Fibroblast of skin of abdomen (primary cell): ENCODE measurements around the gene TSC22D1.
"Not testable (repeated sequence)": the region's sequence is repeated elsewhere in the genome, so short reads cannot be mapped to it uniquely, and the experiment has no call there.

Experiments
- DNase-seq: peaks from one replicate; pipeline ENCODE4 v3.0.0-alpha.2; 2013

TSC22D1 gene

DNA sequence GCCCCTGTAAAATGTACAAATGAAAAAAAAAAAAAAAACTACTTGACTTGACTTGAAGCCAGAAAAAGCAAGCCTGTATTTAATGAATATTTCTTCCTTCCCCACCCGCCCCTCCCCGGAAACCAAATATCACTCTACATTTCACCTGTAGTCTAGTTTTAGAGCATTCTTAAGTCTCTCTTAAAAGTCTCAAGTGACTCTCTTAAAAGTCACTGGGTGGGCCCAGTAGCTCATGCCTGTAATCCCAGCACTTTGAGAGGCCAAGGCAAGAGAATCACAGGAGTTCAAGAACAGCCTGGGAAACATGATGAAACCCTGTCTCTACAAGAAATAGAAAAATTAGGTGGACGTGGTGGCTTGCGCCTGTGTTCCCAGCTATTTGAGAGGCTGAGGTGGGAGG, 72.0 kb downstream of the TSC22D1 start:
- no peak for DNase-seq

DNA sequence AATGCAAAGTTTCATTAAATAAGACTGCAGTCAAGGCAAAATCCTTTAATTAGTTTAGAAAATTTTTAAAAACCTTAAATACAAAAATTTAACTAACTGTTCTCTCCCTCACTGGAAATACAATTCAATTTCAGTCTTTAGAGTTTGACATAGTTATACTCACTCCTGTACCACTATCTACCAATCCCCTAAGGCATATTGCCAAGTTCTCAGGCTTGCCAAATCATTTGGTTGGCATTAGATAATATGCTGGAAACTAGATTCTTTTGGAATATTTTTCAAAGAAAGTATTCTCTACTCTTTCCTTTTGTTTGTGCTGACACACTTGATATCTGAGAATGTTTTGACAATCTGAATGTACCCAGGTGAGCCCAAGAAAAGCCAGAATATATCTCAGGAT, 77.2 kb downstream of the TSC22D1 start:
- no peak for DNase-seq

DNA sequence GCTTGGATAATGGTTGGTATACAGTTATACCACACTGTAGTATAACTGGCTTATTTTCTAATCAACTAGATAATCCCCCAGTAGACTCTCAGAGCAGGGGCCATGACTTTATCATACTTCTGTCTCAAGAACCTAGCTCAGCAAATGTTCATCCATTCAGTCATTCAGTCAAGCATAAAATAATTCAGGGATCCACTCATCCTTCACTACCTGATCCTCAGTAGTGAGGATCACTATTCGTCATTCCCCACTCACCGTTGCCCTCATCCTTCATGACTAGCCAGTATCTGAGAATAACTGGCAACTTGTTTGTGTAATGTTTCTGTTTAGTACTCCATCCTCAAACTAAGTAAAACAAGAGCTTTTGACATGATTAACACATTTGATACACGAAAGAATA, 77.6 kb downstream of the TSC22D1 start:
- DNase-seq = no peak

DNA sequence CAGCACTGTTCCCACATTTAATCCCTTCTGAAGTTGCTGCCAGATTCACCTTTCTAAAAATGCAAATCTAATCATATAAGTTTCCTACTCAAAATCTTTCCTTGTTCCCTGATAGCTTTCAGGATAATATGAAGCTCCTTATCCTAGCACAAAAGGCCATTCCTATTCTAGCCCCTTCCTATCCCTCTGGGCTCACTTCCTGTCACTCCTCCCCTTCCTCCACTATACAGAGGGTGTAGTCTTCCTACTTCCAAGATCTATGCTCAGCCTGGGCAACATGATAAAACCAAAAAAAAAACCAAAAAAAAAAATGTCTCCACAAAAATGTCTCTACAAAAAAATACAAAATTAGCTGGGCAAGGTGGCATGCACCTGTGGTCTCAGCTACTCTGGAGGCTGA, 78.3 kb downstream of the TSC22D1 start:
- DNase-seq = no peak

DNA sequence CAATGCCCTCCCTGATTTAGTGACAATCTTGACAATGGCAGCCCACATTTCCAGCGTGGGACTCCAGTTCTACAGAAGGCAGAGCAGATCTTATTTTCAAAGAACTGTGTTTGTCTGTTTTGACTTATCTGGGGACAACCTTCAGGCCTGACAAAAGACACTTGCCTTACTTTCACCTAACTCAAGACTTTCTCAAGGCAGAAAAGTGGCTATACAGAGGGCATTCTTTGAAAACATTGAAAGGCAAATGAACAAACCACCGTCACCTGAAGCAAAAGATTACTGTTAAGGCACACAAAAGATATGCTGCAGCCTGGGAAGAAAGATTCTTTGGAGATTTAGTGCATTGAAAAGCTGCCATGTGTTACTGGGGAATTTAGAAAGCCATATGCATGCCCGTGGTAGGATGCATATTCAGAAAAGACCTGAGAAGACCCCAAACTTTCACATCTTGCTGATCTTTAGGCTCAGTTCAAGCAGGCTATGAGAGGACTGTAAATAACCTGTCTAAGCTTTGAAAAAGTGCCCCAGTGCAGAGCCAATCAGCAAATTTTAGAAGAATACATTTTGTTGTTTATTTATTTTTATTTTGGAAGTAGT, 82.8 kb downstream of the TSC22D1 start:
- no peak for DNase-seq

DNA sequence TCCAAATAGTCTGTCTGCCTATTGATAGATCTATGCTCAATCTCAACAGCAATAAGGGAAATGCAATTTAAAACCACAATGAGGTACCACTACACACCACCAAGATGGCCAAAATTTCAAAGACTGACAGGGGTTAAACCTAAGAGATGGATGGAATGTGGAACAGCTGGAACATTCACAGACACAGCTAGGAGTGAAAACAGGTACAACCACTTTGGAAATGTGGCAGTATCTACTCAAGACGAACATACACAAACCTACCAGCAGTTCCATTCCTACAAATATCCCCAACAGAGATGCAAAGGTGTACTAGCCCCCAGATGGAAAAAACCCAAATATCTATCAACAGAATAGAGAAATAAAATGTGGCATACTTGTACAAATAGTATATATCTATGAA, 86.4 kb downstream of the TSC22D1 start:
- no peak for DNase-seq

DNA sequence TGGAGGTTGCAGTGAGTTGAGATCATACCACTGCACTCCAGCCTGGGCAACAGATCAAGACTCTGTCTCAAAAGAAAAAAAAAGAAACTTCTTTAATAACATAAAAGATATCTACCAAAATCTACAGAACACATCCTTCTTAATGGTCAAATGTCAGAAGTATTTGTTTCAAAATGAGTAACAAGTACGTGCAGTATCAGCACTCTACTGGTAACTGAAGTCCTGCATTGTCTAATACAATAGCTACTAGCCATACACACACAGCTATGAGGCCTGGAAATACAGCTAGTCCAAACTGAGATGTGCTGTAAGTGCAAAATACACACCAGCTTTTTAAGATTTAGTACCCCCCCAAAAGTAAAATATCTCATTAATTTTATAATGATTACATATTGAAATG, 88.1 kb downstream of the TSC22D1 start:
- no peak for DNase-seq

DNA sequence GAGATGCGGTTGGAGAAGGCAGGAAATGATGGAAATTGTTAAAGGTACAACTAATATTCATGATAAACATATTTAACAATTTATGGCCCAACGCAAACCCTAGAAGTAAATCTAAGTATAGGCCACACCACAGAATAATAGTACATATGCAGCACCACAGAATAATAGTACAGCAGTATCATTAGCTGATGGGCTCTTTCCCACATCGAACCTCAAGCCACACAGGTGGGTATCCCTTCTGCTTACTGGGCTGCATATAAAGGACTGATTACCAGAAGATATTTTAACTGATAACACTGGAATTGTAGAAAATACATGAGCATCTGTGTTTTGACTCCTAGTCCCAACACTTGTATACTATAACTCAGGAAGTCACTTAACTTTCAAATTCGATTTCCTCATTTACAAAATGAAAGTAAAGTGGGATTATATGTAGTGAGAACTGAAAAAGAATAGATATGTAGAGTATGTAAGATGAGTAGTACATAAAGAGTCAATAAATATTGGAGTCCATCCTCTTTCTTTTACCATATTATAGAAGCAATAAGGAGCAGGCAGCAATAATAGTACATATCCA, 91.5 kb downstream of the TSC22D1 start:
- no peak for DNase-seq

DNA sequence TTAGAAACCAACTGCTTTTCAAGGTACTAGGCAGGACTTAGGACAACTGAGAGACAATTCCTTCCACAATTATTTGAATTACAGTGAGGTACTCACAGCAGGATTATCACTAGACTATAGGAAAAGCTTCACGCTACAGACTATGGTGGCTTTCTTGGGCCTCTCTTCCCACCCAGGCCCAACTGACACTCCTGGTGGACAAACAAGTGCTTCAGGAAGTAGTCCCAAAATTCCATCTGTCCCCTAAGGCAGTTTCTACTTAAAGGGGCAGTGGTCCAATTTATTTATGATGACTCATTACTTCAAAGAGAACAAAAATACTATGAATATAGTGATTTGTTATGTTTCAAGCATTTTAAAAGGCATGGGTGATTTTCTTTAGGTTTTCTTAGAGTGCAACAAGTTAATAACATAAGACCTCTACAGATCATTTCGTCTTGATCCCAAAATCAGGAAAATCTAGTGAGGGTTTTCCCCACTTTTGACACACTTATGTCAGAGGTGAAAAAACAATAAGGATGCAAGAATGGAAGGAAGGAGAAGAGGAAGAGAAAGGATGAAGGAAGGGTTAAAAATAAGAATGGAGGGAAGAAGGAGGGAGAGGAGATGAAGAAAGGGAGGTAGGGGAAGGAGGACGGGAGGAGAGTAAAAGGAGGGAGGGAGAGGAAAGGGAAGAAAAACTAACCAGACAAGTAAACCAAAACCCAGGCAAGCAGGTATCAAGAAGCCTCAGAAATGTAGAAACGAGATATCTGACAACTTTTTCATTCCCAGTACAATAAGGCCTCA, 101.8 kb downstream of the TSC22D1 start:
- no peak for DNase-seq

DNA sequence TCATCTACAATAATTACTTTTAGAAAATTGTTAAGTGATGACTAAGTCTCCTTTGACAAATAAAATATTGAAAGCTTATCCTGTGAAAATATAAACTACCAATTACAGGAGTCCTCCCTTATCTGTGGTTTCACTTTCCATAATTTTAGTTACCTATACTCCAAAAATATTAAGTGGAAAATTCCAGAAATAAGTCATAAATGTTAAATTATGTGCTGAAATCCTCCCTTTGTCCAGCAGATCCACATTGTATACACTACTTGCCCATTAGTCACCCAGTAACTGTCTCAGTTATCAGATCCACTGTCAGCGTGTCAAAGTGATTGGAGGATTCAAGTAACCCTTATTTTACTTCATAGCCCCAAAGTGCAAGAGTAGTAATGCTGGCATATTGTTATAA, 104.4 kb downstream of the TSC22D1 start:
- peak; percentile 46 for DNase-seq

DNA sequence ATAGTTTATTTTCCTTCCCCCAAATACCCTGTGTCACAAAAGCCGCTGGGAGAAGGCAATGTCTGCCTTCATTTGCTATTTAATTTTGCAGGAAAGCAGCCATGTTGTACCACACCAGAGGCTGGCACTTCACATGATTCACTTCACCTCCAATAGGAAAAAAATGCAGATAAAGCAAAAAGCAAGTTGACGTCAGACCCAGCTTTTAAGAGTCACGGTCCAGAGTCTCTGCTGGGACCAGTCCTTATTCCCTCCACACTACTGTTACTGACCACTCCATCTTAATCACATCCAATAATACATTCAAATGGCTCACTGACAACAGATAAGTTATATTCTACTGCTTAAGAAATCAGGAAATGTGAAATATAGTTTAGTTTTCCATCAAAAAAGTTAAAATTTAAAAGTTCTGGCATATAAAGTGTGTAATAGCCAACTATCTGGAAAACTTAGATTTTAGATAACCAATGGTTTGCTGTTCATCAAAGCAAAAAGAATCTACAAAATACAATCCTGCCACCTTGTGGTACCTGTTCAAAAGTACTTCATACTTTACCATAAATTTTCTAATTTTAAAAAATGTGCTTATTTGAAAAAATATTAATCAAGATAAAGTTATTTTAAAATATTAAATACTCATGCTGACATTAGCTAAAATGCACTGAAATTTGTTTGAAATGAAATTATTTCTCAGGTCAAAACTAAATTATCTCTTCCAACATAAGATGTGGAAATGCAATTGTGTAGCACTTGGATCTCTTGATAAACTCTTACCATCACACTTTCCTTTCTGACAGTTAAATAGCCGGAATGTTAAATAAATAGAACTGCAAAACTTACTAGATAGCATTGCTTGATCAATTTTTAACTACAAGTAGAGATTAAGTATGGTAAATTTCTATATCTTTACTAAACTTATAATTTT, 105.2 kb downstream of the TSC22D1 start:
- peak; percentile 12 for DNase-seq

DNA sequence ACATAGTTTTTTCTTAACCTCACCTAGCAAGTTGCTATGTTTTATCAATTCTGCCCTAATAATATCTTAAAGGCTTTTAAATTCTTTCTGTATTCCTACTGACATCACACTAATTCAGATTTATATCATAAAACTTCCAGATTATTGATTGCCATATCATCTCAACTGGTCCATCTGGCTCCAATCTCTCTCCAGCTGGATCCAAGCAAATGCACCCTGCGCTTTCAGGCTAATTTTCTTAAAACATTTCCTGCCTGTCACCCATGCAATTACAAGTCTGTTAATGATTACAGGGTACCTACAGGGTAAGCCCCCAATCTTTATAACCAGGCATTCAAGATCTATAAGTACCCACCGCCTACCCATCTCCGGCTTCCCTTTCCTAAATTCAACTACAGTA, 107.3 kb downstream of the TSC22D1 start:
- DNase-seq = no peak

DNA sequence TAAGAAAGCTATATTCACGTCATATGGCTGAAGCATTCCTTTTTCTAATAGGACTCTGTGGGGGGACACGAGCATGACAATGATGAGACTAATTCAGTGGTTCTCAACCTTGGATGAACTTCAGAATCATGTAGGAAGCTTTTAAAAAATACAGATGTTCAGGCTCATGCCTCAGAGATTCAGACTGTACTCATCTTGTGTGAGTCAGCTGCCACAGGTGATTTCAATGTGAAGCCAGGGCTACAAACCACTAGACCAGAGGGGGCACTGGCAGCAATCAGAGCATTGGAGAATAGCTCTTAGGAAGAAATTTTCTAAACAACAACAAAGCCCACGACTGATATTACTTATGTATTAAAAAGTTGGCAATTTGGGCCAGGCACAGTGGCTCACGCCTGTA, 110.8 kb downstream of the TSC22D1 start:
- peak; percentile 34 for DNase-seq

DNA sequence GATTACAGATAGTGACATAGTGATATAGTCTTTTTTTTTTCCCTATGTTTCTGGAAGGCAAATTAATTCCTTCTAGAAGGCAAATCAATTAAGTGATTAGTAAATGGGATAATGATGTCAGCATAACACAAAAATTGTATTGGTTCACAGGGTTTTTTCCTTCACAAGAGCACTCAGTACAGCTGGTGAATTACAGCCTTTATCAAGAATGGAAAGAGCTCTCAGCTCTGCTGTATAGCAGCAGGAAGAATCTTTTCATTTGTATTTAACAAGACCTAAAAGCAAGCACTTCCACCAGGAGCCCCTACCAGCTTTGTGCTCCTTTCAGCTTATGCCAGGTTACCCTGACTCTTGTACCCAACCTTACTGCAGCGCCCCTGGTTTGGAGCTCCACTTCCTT, 111.7 kb downstream of the TSC22D1 start:
- no peak for DNase-seq

DNA sequence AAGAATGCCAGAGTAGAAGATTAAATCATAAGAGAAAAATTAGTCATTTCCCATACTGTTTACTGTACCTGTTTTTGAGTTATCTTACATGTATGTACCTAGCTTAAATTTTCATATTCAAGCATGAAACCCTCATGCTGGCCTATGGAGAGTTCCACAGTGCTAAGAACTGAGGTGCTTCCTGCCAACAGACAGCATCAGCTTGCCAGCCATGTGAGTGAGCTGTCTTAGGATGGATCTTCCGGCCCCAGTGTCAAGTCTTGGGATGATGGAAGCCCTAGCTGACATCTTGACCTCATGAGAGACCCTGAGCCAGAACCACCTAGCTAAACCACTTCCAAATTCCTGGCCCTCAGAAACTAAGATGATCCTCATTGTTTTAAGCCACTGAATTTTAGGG, 112.4 kb downstream of the TSC22D1 start:
- DNase-seq = no peak

DNA sequence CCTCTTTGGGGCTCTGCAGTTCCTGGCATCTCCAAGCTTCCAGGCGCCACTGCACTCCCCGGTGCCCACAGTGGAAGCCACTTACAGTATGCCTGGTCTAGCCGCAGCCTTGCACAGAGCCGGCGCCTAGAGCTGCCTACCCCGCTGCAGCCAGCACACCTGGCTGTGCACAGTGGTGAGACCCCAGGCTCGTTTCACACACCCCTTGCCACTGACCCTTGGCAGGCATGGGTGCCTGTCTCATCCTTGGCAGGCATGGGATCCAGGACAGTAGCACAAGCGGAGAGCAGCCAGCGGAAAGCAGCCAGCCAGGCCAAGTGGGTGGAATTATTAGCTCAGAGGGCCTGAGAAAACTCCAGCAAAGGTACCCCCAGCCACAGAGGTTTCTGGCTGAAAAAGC, 116.5 kb downstream of the TSC22D1 start:
- no peak for DNase-seq

DNA sequence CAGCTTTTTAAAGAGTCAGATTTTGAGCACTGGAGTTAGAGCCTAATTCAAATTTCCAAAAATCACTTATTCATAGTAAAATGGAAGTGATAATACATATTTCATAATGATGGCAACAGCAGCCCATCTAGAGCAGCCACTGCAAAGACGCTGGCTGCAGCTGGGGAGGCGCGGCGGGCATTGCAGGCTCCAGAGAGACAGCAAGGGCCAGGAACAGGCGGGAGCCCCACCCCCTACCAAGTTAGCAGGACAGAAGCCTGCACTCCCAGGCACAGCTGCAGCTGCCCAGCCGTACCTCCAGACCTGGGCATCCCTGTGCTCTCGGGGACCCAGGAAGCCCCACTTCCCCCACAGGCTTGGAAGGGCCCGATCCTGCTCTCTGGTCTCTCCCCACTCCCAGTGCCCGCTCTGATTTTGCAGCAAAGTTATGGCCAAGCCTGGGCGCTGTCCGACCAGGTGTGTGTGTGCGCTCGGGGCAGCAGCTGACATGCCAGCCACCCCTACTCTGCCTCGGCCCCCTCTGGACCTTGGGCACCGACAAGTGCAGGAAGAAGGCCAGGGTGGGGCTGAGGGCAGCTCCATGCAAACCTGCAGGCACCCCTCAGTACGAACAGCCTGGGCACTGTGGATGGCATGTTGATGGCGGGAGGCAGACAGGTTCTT, 117.7 kb downstream of the TSC22D1 start:
- no peak for DNase-seq

DNA sequence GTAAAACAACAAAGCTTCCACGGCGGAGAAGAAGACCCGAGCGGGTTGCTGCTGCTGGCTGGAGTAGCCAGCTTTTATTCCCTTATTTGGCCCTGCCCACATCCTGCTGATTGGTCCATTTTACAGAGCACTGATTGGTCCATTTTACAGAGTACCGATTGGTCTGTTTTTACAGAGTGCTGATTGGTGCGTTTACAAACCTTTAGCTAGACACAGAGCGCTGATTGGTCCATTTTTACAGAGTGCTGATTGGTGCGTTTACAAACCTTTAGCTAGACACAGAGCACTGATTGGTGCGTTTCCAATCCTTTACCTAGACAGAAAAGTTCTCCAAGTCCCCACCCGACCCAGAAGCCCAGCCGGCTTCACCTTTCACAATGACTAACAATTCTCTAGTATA, 119.9 kb downstream of the TSC22D1 start:
- not testable (repeated sequence) for DNase-seq

DNA sequence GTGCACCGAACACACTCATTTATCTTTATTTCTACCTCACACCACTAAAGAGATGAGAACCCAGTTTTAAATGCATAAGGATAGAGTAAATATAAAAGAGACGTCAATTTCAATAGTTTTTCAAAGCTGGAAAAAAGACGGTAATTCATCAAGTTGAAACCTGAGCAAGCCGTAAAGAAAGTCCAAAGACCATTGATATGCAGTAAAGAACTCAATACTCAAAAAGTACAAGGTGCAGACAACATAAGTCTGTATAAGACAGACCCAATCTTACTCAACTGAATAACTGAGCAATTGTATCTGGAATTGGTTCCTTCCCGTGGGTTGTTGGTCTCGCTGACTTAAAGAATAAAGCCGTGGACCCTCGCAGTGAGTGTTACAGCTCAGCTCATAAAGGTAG, 120.4 kb downstream of the TSC22D1 start:
- no peak for DNase-seq

DNA sequence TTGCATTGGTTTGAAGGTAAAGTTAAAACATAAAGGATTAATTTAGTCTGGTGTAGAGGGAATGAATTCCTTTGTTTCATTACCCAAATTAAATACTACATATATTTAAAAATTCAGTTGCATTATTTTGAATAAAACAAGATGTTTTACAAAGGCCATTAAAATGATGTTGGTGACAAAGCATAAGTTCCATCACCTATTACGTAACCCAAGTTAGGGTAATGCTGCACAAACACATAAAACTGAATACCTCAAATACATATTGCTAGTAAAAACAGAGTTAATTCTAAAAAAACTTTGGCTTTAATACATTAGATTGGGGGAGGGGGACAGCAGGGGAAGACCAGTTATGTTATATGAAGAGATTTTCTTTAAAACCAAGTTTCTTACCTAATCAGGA, 122.2 kb downstream of the TSC22D1 start:
- DNase-seq = no peak

DNA sequence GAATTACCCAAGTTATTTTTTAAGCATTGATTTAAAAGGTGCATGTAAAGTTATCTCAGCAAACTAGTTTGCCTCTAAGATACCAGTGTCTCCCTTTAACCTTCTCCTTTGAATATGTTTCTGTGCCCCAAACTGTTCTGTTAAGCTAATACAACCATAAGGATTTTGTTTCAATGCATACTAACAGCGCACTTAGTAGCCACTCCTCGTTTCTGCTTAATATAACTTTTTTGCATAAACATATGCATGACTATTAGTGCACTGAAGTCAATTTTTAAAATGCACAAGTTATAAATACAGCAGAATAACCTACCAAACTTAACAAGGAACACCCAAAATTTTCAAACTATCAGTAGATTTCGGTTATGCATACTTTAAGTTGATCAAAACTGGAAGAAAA, 123.1 kb downstream of the TSC22D1 start:
- DNase-seq = no peak

DNA sequence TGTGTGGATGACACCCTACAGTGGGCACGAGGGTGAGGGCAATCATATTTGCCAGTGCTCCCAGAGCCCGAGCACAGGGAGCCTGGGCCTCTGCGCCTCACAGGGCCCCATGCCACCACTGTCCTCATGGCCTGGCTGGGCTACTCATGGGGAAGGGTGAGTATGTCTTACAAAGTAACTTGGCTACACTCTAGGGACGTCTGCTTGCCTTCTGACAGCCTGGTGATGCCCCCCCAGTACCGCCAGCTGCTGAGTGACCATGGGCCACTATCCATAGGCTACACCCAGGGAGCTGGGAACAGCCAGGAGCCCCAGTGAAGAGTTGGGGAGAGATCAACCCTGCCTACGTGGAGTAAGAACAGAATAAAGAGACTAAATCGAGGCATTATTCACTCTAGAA, 123.7 kb downstream of the TSC22D1 start:
- no peak for DNase-seq

DNA sequence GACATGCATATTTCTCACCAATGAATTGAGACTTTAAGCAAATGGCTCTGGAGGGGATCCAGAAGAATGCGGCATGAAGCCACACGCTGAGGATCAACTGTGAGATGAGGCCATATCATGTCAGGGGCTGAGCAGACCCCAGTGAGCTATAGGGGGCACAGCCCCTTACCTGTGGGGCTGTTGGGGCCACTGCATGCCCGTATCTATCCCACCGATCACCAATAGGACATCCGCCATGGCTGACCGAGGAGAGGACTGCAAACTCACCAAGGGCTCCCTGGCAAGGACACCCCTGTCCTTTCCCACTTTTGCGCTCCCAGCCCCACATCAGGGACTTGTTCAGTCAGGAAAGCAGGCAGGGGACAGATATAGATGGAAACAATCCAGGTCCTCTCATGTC, 124.5 kb downstream of the TSC22D1 start:
- no peak for DNase-seq
